ENCODE measurements around the gene BMP8B. TPM values are rescaled to one million over a fixed set of nuclear protein-coding genes. Genes with fewer than 3 reads are reported as not detected.

Gene BMP8B
- total RNA-seq, 4 donors from 2014 or later: 0.18 to 0.83 (median 0.55) TPM

- H3K4me1 ChIP-seq: peaks cover 0 to 18% (median 5%) of the 10 kb centered on the region in 3 donors
- H3K27me3 ChIP-seq: no peaks in the 10 kb centered on the region
- WGBS, 2 donors: 43 to 44% methylated on average over 1 of the region's 2 CpGs
- no peak for DNase-seq
- no peaks in the 10 kb centered on the region for H3K9me3 ChIP-seq
- H3K36me3 ChIP-seq: peaks cover 14 to 100% (median 37%) of the 10 kb centered on the region in 3 donors
- H3K27ac ChIP-seq: peak overlapping the region in 2 of 4 donors; percentile 23 to 52
- TF ChIP-seq, protein P1, sequence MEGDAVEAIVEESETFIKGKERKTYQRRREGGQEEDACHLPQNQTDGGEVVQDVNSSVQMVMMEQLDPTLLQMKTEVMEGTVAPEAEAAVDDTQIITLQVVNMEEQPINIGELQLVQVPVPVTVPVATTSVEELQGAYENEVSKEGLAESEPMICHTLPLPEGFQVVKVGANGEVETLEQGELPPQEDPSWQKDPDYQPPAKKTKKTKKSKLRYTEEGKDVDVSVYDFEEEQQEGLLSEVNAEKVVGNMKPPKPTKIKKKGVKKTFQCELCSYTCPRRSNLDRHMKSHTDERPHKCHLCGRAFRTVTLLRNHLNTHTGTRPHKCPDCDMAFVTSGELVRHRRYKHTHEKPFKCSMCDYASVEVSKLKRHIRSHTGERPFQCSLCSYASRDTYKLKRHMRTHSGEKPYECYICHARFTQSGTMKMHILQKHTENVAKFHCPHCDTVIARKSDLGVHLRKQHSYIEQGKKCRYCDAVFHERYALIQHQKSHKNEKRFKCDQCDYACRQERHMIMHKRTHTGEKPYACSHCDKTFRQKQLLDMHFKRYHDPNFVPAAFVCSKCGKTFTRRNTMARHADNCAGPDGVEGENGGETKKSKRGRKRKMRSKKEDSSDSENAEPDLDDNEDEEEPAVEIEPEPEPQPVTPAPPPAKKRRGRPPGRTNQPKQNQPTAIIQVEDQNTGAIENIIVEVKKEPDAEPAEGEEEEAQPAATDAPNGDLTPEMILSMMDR (IDR thresholded peaks at IDR 0.05): no peak
- TF ChIP-seq POLR2A (IDR thresholded peaks at IDR 0.05): no peak
- intact Hi-C loops (cut with DNase I): no loop called here
- no peak overlapping the region for H3K4me3 ChIP-seq
Measured at GRCh38 chr1:39754906-39755504, 33.7 kb downstream of the BMP8B start.

DNA sequence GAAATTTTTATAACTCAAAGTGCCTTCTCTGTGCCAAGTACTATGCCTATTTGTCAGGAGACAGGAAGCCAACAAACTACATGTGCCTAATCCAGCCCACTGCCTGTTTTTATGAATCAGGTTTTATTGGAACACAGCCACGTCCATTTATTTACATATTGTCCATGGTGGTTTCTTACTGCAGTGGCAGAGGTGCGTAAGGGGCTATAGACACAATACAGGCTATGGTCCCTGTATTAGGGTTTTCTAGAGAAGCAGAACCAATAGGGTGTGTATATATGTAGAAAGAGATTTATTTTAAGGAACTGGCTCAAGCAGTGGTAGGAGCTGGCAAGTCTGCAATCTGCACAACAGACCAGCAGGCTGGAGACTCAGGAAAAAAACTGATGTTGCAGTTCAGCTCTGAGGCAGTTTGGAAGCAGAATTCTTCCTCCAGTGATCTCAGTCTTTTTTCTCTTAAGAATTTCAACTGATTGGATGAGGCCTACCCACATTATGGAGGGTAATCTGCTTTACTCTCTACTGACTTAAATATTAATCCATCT lies 34.6 kb downstream of the BMP8B start:
- H3K27ac ChIP-seq: peak overlapping the region in 3 of 4 donors; percentile 23 to 52 (median 34)
- H3K27me3 ChIP-seq: no peaks in the 10 kb centered on the region
- no peak for DNase-seq
- H3K36me3 ChIP-seq: peaks cover 20 to 100% (median 46%) of the 10 kb centered on the region in 3 donors
- intact Hi-C loops (cut with DNase I): no loop called here
- H3K9me3 ChIP-seq: no peaks in the 10 kb centered on the region
- WGBS, 2 donors: 42 to 46% methylated on average over 2 of the region's 2 CpGs
- H3K4me3 ChIP-seq: no peak overlapping the region
- TF ChIP-seq, protein P1 (IDR thresholded peaks at IDR 0.05): no peak
- TF ChIP-seq POLR2A (IDR thresholded peaks at IDR 0.05): no peak
- H3K4me1 ChIP-seq: peaks cover 0 to 18% (median 5%) of the 10 kb centered on the region in 3 donors

DNA sequence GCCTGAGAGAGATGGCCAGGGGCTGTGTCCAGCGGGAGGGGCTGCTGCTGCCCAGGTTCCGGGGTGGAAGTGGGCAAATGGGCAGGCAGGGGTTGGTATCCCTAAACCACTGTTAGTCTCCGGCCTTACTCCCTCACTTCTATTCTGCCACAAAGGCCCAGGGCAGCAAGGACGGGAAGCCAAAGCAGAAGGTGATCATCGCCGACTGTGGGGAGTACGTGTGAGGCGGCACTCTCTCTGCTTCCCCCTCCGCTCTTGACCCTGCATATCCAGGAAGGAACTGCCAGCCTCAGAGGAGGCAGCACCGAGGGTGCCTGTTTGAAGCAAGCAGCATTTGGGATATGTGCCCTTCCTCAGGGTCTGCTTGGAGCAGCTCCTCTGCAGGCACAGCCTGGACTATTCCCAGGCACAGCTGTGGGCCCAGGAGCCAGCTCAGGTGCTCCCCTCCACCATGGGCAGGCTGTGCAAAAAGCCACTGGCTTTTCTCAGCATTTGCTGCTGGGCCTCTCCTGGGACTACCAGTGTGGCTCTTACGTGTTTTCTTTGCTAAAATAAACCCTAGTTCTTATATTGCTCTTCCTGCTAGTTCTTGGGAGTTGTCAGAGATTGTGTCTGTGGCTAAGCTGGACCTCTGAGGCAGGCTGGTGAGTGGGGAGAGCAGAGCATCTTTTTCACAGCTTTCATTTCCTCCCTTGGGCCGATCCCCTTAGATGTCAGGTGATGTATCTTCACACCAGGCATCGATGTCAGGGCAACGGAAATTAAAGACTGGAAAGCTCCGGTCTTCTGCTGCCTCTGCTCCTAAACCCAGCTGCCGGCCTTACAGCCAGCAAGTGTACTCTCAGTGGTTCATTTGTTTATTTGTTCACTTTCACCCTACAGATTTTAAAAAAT lies 35.3 kb downstream of the BMP8B start:
- Histone ChIP-seq H3K4me3 (no peak overlapping the region), H3K4me1 (peaks cover 0 to 18% (median 5%) of the 10 kb centered on the region in 3 donors), H3K27ac (peak overlapping the region in 2 of 4 donors; percentile 34 to 52), H3K27me3 (no peaks in the 10 kb centered on the region), H3K9me3 (no peaks in the 10 kb centered on the region), H3K36me3 (peaks cover 20 to 100% (median 53%) of the 10 kb centered on the region in 3 donors)
- no peak for DNase-seq
- intact Hi-C loops (cut with DNase I): no loop called here
- TF ChIP-seq POLR2A (IDR thresholded peaks at IDR 0.05): no peak
- TF ChIP-seq, protein P1 (IDR thresholded peaks at IDR 0.05): no peak
- WGBS, 2 donors: 83 to 86% methylated on average over 6 to 14 of the region's 16 CpGs

GRCh38 chr1:39752703-39753102 lies 36.0 kb downstream of the BMP8B start:
- peak overlapping the region in 2 of 4 donors; percentile 34 to 52 for H3K27ac ChIP-seq
- H3K36me3 ChIP-seq: peaks cover 20 to 100% (median 56%) of the 10 kb centered on the region in 3 donors
- H3K27me3 ChIP-seq: no peaks in the 10 kb centered on the region
- no peak for DNase-seq
- no peak overlapping the region for H3K4me3 ChIP-seq
- TF ChIP-seq, protein P1 (IDR thresholded peaks at IDR 0.05): no peak
- TF ChIP-seq POLR2A (IDR thresholded peaks at IDR 0.05): no peak
- 80 to 94% methylated on average over 2 to 4 of the region's 6 CpGs for WGBS, 2 donors
- intact Hi-C loops (cut with DNase I): no loop called here
- no peaks in the 10 kb centered on the region for H3K9me3 ChIP-seq
- H3K4me1 ChIP-seq: peaks cover 0 to 18% (median 5%) of the 10 kb centered on the region in 3 donors
